CD4-positive, alpha-beta T cell treated with Interleukin-6 at 100 ng/mL for 8 hours (primary cell): ENCODE data around the gene TBC1D24.
"Not testable (repeated sequence)": the region's sequence is repeated elsewhere in the genome, so short reads cannot be mapped to it uniquely, and the experiment has no call there.

Experiments used
- DNase-seq: peaks from one replicate; pipeline ENCODE4 v3.0.0-alpha.2; 2020; ENCODE audit warnings: mixed read lengths, low spot score

Gene TBC1D24

GRCh38 chr16:2532494-2533141 is 57.7 kb downstream of the TBC1D24 start:
- peak; percentile 62 for DNase-seq

DNA sequence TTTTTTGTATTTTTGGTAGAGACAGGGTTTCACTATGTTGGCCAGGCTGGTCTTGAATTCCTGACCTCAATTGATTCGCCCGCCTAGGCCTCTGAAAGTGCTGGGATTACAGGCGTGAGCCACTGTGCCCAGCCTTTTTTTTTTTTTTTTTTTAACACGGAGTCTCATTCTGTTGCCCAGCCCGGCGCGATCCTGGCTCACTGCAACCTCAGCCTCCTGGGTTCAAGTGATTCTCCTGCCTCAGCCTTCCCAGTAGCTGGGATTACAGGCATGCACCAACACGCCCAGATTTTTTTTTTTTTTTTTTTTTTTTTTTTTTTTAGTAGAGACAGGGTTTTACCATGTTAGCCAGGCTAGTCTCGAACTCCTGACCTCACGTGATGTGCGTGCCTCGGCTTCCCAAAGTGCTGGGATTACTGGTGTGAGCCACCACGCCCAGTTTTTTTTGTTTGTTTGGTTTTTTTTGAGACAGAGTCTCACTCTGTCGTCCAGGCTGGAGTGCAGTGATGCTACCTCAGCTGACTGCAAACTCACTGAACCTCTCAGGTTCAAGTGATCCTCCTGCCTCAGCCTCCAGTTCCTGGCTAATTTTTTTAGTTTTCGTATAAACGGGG is 58.3 kb downstream of the TBC1D24 start:
- DNase-seq, result not testable (repeated sequence)

DNA sequence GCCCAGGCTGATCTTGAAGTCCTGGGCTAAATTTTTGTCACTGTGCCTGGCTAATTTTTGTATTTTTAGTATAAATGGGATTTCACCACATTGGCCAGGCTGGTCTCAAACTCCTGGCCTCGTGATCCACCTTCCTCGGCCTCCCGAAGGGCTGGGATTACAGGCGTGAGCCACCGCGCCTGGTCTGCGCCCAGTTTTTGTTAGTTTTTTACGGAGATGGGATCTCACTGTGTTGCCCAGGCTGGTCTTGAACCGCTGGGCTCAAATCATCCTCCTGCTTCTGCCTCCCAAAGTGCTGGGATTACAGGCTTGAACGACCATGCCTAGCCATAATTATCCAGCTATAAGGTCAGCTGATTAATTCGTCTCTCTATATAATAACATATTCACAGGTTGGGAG is 59.0 kb downstream of the TBC1D24 start:
- DNase-seq, result no peak

- DNase-seq, result not testable (repeated sequence)
These were observed 59.4 kb downstream of the TBC1D24 start for GRCh38 chr16:2534335-2534734.

DNA sequence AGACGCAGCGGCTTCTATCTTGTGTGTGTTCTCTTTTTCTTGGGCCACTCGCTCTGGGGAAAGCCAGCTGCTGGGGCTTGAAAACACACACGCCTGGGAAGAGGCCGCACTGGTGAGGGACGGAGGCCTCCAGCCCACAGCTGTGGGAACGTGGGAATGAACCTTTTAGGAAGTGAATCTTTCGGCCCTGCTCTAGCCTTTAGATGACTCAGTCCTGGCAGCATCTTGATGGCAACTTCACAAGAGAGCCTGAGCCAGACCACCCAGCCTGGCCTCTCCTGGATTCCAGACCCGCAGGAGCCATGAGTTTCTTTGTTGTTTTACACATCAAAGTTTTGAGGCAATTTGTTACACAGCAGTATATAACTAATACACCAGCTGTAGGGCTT is 60.7 kb downstream of the TBC1D24 start:
- peak; percentile 0 for DNase-seq

GRCh38 chr16:2537451-2538379 is 62.8 kb downstream of the TBC1D24 start, which contains the start of gene PDPK1:
Gene PDPK1 (plus strand): TSS chr16:2538021. CDS start chr16:2538113, 92 bp downstream.
- DNase-seq, result peak; percentile 95

DNA sequence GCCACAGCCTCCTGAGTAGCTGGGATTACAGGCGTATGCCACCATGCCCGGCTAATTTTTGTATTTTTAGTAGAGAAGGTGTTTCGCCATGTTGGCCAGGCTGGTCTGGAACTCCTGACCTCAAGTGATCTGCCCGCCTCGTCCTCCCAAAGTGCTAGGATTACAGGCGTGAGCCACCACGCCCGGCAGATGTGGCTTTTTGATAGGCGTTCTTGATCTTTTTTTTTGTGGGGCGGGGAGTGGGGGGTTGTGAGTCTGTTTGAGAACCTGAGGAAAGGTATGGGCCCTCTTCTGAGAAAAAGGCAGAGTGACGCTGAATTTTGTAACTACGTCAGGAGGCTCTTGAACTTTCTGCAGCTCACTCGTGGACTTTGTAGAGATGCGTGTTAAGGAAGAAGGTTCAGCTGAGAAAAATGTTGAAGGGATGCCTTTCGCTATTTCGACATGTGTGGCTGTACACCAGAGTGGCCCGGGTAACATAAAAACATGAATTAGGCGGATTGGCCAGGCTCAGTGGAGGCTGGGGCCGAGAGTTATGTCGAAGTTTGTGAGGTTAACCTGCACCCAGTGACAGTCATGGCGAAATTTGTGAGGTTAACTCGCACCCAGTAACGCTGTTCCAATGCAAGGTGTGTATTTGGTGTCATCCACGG is 64.4 kb downstream of the TBC1D24 start:
- not testable (repeated sequence) for DNase-seq

DNA sequence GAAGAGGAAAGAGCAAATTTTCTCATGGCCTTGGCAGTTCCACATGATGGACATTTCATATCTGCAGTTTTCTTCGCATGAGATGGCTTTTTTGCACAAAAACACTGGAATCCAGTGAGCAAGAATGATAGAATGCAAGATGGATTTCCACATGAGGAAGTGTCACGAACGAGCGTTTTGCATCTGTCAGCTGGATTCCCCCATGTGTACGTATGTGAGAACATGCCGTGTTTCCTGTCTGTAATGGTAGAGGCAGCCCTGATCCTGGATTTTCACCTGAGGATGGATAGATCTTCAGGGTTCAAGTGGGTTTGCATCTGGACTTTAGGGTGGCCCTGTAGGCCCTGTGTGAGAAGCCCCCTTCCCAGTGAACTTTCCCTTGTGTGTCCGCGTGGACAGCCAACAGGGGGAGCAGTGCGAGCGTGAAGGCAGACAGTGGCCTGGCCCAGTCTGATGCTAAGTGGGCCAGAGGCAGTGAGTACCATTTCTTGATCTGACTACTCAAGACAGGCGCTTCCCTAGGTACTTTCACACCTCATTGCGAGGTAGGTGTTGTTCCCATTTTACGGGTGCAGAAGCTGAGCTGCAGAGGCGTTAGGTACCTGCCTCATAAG is 65.0 kb downstream of the TBC1D24 start:
- DNase-seq, result peak; percentile 2

- not testable (repeated sequence) for DNase-seq
These were observed 66.0 kb downstream of the TBC1D24 start for GRCh38 chr16:2540912-2541311.

GRCh38 chr16:2541409-2541808 is 66.5 kb downstream of the TBC1D24 start:
- not testable (repeated sequence) for DNase-seq

DNA sequence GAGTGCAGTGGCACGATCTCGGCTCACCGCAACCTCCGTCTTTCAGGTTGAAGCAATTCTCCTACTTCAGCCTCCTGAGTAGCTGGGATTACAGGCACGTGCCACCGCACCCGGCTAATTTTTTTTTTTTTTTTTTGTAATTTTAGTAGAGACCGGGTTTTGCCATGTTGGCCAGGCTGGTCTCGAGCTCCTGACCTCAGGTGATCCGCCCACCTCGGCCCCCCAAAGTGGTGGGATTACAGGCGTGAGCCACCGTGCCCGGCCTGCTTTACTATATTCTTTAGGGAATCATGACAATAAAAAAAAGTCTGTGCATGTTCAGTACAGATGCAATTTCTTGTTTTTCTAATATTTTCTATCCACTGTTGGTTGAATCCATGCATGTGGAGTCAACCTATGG is 68.8 kb downstream of the TBC1D24 start:
- not testable (repeated sequence) for DNase-seq

DNA sequence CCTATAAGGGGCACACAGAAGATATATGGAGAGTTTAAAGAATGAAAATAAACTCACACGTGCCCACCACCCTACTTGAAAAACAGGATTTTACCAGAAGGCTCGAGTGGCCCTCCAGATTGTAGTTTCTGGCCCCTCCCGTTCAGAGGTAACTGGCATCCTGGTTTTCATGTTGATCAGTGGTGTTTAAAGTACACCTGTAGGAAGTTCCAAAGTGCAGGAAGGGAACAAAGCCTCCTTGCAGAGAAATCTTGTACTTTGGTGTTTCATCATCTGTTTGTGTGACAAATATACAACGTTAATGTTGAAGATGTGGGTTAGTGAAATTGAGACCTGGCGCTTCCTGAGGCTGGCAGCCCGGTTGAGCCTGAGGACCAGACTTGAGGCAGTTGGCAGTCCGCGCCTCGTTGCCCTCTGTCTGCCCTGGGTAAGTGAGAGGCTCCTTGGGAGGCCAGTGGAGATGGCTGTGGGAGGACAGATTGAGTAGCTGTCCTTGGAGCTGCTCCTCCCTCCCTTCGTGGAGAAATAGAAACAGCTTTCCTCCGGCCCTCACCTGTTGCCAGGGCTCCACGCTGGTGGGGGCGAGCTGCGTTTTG is 75.5 kb downstream of the TBC1D24 start:
- not testable (repeated sequence) for DNase-seq

- not testable (repeated sequence) for DNase-seq
These were observed 76.5 kb downstream of the TBC1D24 start for GRCh38 chr16:2551420-2551889.

DNA sequence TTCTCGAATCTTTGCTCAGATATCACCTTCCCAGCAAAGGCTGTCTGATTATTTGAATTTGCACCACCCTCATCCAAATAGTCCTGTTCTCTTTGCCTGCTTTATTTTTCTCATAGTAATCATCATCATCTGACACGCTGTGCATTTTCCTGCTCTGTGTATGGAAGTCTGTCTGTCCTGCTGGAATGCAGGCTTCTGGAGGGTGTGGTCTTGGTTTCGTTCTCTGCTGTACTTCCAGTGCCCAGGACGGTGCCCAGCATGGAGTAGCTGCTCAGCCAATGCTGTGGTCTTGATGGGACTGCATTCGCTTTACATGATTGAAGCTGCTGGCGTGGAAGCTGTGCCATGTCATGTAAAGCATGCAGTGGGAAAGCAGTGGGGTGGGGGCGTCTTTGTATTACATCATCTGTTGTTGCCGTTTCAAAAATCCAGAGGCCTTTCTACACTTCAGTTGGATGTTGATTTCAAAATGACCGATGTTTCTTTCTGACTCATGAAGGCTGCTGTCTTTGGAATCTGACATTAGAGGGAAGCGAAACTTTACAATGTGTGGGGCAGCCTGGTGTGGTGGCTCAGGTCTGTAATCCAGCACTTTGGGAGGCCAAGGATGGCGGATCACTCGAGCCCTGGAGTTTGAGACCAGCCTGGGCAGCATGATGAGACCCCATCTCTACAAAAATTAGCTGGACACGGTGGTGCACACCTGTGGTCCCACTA is 79.9 kb downstream of the TBC1D24 start:
- DNase-seq, result not testable (repeated sequence)
